Liver (tissue), 9 donors: ENCODE measurements around the gene C16orf89. TPM values are rescaled to one million over a fixed set of nuclear protein-coding genes. Genes with fewer than 3 reads are reported as not detected.

Experiments
- DNase-seq: peaks from one replicate; pipeline ENCODE4 v3.0.0-alpha.2; 2017; ENCODE audit warnings: low spot score
- H3K27ac ChIP-seq, 2 donors: one replicate each; pipeline ENCODE4 v1.7.0; 2013; ENCODE audit warnings: inconsistent platforms in 2 of 2, low read length in 2 of 2, control low read depth in 1 of 2, low read depth in 1 of 2, mild to moderate bottlenecking in 1 of 2
- H3K27me3 ChIP-seq, 4 donors: one replicate each; pipeline versions ENCODE4 v1.6.1 to v1.7.0; 2013; ENCODE audit warnings: low read length in 3 of 4, inconsistent platforms in 1 of 4, mild to moderate bottlenecking in 1 of 4, moderate library complexity in 1 of 4; ENCODE audit not compliant: control insufficient read depth in 4 of 4, insufficient read depth in 4 of 4
- H3K36me3 ChIP-seq, 4 donors: one replicate each; pipeline versions ENCODE4 v1.6.1 to v1.7.0; 2013; ENCODE audit warnings: low read length in 3 of 4, mild to moderate bottlenecking in 3 of 4, low read depth in 1 of 4, moderate library complexity in 1 of 4; ENCODE audit not compliant: control insufficient read depth in 4 of 4, insufficient read depth in 3 of 4
- H3K4me1 ChIP-seq, 4 donors: one replicate each; pipeline versions ENCODE4 v1.6.1 to v1.7.0; 2013; ENCODE audit warnings: low read length in 3 of 4, mild to moderate bottlenecking in 3 of 4, moderate library complexity in 1 of 4; ENCODE audit not compliant: control insufficient read depth in 4 of 4, insufficient read depth in 4 of 4
- H3K4me3 ChIP-seq, 3 donors: one replicate each; pipeline versions ENCODE4 v1.6.1 to v1.7.0; 2013; ENCODE audit warnings: low read length in 3 of 3, control low read depth in 1 of 3, low read depth in 1 of 3, mild to moderate bottlenecking in 1 of 3
- H3K9ac ChIP-seq, 2 donors: one replicate each; pipeline ENCODE4 v1.7.0; 2013; ENCODE audit warnings: low read length in 2 of 2, mild to moderate bottlenecking in 2 of 2, moderate library complexity in 2 of 2, control low read depth in 1 of 2, low read depth in 1 of 2
- H3K9me3 ChIP-seq, 4 donors: one replicate each; pipeline versions ENCODE4 v1.6.1 to v1.7.0; 2013; ENCODE audit warnings: low read length in 3 of 4; ENCODE audit not compliant: control insufficient read depth in 4 of 4
- EGR1 ChIP-seq, 2 donors: IDR thresholded peaks; 2 replicates each; pipeline ENCODE4 v1.6.1; 2016 to 2018; ENCODE audit warnings: antibody characterized with exemption in 2 of 2, low read depth in 2 of 2
- FOXA1 ChIP-seq: IDR thresholded peaks from 2 replicates; pipeline ENCODE4 v1.6.1; 2016; ENCODE audit warnings: antibody characterized with exemption
- GABPA ChIP-seq, 2 donors: IDR thresholded peaks in 1 of 2; conservative IDR thresholded peaks in 1 of 2; 2 replicates each; pipeline ENCODE4 v1.6.1; 2016; ENCODE audit warnings: antibody characterized with exemption in 2 of 2, mild to moderate bottlenecking in 1 of 2, moderate library complexity in 1 of 2
- HNF4G ChIP-seq: IDR thresholded peaks from 2 replicates; pipeline ENCODE4 v1.6.1; 2016; ENCODE audit warnings: antibody characterized with exemption
- JUND ChIP-seq, 2 donors: IDR thresholded peaks; 2 replicates each; pipeline ENCODE4 v1.6.1; 2016; ENCODE audit warnings: antibody characterized with exemption in 2 of 2
- NR2F2 ChIP-seq: IDR thresholded peaks from 2 replicates; pipeline ENCODE4 v1.6.1; 2016; ENCODE audit warnings: antibody characterized with exemption
- RAD21 ChIP-seq, 2 donors: IDR thresholded peaks; 2 replicates each; pipeline ENCODE4 v1.6.1; 2016; ENCODE audit warnings: antibody characterized with exemption in 2 of 2, mild to moderate bottlenecking in 2 of 2
- RXRA ChIP-seq, 2 donors: IDR thresholded peaks; 2 replicates each; pipeline ENCODE4 v1.6.1; 2017 to 2018; ENCODE audit warnings: antibody characterized with exemption in 2 of 2, mild to moderate bottlenecking in 1 of 2
- TAF1 ChIP-seq: conservative IDR thresholded peaks from 2 replicates; pipeline ENCODE4 v1.6.1; 2016; ENCODE audit warnings: antibody characterized with exemption, mild to moderate bottlenecking
- YY1 ChIP-seq: IDR thresholded peaks from 2 replicates; pipeline ENCODE4 v1.6.1; 2016; ENCODE audit warnings: antibody characterized with exemption, mild to moderate bottlenecking
- WGBS: extraction: QIAGEN DNeasy Blood & Tissue Kit; methylation state at CpG from one replicate; pipeline ENCODE4 v1.1.7; 2013; 5-methylcytosine and 5-hydroxymethylcytosine counted together
- polyA plus RNA-seq, 2 donors: library from polyadenylated mRNA; stranded (reverse) in 1 of 2; unstranded in 1 of 2; fragments of 200-250 nt in 1 of 2; fragments of >200 nt in 1 of 2; fragmentation: Nextera tagmentation in 1 of 2; extraction: Ambion mirVana in 1 of 2; gene quantifications; one replicate each; pipeline versions ENCODE4 v1.2.1 to v1.2.3, GENCODE V29; 2013 to 2015
- total RNA-seq, 2 donors: library from RNA; depleted of rRNA; stranded (reverse); fragments of >200 nt; gene quantifications; one replicate each; pipeline ENCODE4 v1.2.3, GENCODE V29; 2014
- TF ChIP-seq, protein P1 (sequence below): IDR thresholded peaks from 2 replicates; pipeline ENCODE4 v1.6.1; 2016; ENCODE audit warnings: antibody characterized with exemption
- TF ChIP-seq, protein P2 (sequence below): IDR thresholded peaks from 2 replicates; pipeline ENCODE4 v1.6.1; 2016; ENCODE audit warnings: antibody characterized with exemption, mild to moderate bottlenecking
- TF ChIP-seq, protein P3 (sequence below): IDR thresholded peaks from 2 replicates; pipeline ENCODE4 v1.6.1; 2016; ENCODE audit warnings: antibody characterized with exemption
- TF ChIP-seq, protein P4 (sequence below): fragments of 150-350 bp; IDR thresholded peaks from 2 replicates; pipeline ENCODE4 v1.5.1; 2017; ENCODE audit warnings: improper control_type of control experiment, low read depth, low read length; ENCODE audit not compliant: missing input control
- donor health status: healthy.
- donor health status: healthy.
- donor health status: healthy.
- donor health status: healthy.
- donor health status: healthy.

C16orf89 gene
- total and polyA plus RNA-seq, 4 donors, result 0.25 to 0.61 TPM; not detected in 2

DNA sequence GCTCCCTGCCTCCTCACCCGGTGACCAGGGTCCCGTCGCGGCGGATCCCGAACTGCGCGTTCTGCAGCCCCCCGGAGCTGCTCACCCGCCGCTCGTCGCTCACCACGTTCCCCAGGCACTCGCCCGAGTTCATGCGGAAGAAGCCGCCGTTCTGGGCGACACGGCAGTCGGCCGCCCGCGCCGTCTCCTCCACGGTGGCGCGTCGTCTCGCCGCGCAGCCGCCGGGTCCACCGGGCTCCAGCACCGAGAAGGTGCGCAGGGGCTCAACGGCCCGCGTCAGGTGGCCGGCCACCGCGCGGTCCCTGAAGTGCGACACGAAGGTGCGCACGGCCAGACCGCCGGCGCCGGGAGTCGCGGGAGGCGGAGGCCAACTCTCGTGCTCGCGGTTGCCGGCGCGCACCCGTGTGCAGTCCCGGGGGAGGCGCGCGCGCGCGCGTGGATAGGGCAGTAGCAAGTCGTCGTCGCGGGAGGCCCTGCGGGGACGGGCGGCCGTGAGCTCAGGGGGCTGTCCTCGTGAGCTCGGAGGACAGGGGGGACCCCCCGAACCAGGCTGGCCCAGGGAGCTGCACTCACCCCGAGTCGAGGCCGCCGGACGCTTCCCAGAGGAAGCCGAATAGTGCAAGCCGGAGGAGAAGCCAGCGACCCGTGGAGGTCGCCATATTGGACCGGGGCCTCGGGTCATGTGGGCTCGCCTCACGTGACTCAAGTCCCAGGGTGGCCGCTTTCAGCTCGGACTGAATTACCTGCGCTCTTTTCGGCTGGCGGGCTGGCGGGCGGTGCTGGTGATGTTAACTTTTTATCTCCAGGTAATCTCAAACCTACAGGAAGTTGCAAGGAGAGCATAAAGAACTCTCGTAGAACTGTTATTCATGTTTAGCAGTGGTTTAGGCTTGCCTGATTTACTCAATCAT lies 32.2 kb downstream of the C16orf89 start, which contains the start of gene NAGPA:
Gene NAGPA (minus strand): TSS at position 680 of the 911 bp plus-strand sequence. CDS start 21 bp downstream, at position 659.
- peak; percentile 89 for DNase-seq
- Histone ChIP-seq H3K9me3 (no peaks in the 10 kb centered on the region), H3K4me1 (peaks cover 3 to 18% (median 16%) of the 10 kb centered on the region in 4 donors), H3K36me3 (peaks cover 0 to 3% (median 1%) of the 10 kb centered on the region in 4 donors), H3K27me3 (no peaks in the 10 kb centered on the region), H3K9ac (peak within 1 kb of the TSS; percentile 58 to 69), H3K4me3 (peak within 1 kb of the TSS; percentile 68 to 87 (median 73)), H3K27ac (peak within 1 kb of the TSS; percentile 43 to 48)
- WGBS, result under 1% methylated on average over 104 of the region's 104 CpGs
- no peak for TF ChIP-seq EGR1 (IDR thresholded peaks at IDR 0.05; ENCODE audit: low read depth in 2 of 2)
- TF ChIP-seq, protein P1, sequence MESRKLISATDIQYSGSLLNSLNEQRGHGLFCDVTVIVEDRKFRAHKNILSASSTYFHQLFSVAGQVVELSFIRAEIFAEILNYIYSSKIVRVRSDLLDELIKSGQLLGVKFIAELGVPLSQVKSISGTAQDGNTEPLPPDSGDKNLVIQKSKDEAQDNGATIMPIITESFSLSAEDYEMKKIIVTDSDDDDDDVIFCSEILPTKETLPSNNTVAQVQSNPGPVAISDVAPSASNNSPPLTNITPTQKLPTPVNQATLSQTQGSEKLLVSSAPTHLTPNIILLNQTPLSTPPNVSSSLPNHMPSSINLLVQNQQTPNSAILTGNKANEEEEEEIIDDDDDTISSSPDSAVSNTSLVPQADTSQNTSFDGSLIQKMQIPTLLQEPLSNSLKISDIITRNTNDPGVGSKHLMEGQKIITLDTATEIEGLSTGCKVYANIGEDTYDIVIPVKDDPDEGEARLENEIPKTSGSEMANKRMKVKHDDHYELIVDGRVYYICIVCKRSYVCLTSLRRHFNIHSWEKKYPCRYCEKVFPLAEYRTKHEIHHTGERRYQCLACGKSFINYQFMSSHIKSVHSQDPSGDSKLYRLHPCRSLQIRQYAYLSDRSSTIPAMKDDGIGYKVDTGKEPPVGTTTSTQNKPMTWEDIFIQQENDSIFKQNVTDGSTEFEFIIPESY, result peak; percentile 79
- TF ChIP-seq GABPA (IDR thresholded peaks at IDR 0.05 in 1 of 2, conservative IDR thresholded peaks at IDR 0.05 in 1 of 2), result peak in 1 of 2 donors; percentile 74
- TF ChIP-seq, protein P2, sequence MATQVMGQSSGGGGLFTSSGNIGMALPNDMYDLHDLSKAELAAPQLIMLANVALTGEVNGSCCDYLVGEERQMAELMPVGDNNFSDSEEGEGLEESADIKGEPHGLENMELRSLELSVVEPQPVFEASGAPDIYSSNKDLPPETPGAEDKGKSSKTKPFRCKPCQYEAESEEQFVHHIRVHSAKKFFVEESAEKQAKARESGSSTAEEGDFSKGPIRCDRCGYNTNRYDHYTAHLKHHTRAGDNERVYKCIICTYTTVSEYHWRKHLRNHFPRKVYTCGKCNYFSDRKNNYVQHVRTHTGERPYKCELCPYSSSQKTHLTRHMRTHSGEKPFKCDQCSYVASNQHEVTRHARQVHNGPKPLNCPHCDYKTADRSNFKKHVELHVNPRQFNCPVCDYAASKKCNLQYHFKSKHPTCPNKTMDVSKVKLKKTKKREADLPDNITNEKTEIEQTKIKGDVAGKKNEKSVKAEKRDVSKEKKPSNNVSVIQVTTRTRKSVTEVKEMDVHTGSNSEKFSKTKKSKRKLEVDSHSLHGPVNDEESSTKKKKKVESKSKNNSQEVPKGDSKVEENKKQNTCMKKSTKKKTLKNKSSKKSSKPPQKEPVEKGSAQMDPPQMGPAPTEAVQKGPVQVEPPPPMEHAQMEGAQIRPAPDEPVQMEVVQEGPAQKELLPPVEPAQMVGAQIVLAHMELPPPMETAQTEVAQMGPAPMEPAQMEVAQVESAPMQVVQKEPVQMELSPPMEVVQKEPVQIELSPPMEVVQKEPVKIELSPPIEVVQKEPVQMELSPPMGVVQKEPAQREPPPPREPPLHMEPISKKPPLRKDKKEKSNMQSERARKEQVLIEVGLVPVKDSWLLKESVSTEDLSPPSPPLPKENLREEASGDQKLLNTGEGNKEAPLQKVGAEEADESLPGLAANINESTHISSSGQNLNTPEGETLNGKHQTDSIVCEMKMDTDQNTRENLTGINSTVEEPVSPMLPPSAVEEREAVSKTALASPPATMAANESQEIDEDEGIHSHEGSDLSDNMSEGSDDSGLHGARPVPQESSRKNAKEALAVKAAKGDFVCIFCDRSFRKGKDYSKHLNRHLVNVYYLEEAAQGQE, result peak; percentile 44
- TF ChIP-seq, protein P3, sequence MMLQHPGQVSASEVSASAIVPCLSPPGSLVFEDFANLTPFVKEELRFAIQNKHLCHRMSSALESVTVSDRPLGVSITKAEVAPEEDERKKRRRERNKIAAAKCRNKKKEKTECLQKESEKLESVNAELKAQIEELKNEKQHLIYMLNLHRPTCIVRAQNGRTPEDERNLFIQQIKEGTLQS, result peak; percentile 46
- peak; percentile 8 to 13 for TF ChIP-seq RXRA (IDR thresholded peaks at IDR 0.05)
- peak; percentile 100 for TF ChIP-seq YY1
- TF ChIP-seq, protein P4, sequence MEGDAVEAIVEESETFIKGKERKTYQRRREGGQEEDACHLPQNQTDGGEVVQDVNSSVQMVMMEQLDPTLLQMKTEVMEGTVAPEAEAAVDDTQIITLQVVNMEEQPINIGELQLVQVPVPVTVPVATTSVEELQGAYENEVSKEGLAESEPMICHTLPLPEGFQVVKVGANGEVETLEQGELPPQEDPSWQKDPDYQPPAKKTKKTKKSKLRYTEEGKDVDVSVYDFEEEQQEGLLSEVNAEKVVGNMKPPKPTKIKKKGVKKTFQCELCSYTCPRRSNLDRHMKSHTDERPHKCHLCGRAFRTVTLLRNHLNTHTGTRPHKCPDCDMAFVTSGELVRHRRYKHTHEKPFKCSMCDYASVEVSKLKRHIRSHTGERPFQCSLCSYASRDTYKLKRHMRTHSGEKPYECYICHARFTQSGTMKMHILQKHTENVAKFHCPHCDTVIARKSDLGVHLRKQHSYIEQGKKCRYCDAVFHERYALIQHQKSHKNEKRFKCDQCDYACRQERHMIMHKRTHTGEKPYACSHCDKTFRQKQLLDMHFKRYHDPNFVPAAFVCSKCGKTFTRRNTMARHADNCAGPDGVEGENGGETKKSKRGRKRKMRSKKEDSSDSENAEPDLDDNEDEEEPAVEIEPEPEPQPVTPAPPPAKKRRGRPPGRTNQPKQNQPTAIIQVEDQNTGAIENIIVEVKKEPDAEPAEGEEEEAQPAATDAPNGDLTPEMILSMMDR, result no peak

DNA sequence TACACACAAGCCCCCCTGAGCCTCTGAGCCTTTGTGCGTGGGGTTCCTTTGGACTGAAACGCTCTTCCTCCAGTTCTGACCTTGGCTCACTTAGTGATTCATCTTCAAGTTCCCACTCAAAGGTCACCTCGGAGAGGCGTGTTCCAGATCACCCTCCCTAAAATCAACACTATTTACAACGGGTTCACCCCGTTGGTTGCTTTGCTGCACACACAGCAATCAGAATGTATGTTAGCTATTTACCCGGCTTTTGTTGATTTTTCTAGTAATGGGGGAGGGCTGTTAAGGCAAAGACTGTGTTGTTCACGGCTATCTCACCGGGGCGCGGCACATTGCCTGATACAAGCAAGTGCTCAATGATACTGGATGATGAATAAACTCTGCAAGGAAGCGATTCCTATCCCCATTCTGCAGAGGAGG lies 33.0 kb downstream of the C16orf89 start:
- Histone ChIP-seq H3K36me3 (peaks cover 0 to 3% (median 1%) of the 10 kb centered on the region in 4 donors), H3K27ac (no peak overlapping the region), H3K9me3 (no peaks in the 10 kb centered on the region), H3K4me3 (peak overlapping the region; percentile 68 to 87 (median 73)), H3K9ac (peak overlapping the region in 1 of 2 donors; percentile 58), H3K4me1 (peaks cover 3 to 18% (median 16%) of the 10 kb centered on the region in 4 donors), H3K27me3 (no peaks in the 10 kb centered on the region)
- WGBS, result 17% methylated on average over 12 of the region's 12 CpGs
- DNase-seq, result no peak
- TF ChIP-seq EGR1 (IDR thresholded peaks at IDR 0.05; ENCODE audit: low read depth in 2 of 2) (no peak), TAF1 (no peak), RXRA (IDR thresholded peaks at IDR 0.05) (no peak), JUND (IDR thresholded peaks at IDR 0.05) (no peak), RAD21 (IDR thresholded peaks at IDR 0.05) (no peak), HNF4G (no peak), GABPA (IDR thresholded peaks at IDR 0.05 in 1 of 2, conservative IDR thresholded peaks at IDR 0.05 in 1 of 2) (no peak), NR2F2 (no peak), FOXA1 (no peak)
- TF ChIP-seq, protein P3, result no peak
- TF ChIP-seq, protein P4, result no peak
- TF ChIP-seq, protein P2, result no peak
